CD4-positive, alpha-beta memory T cell (primary cell): ENCODE results near the gene COL27A1. TPM values are rescaled to one million over a fixed set of nuclear protein-coding genes. Genes with fewer than 3 reads are reported as not detected.

Experiments used
- CTCF ChIA-PET: fragments of 350-600 bp; sonication (Branson Sonifier 250); formaldehyde crosslinking; loops from one replicate; lab custom pipeline; 2021; ENCODE audit warnings: inconsistent platforms; ENCODE audit not compliant: partially characterized antibody; lab: Charles Lee
- POLR2A ChIA-PET: fragments of 350-600 bp; sonication (Branson Sonifier 250); formaldehyde crosslinking; loops from one replicate; lab custom pipeline; 2021; ENCODE audit not compliant: partially characterized antibody; lab: Charles Lee
- DNase-seq, 5 donors: peaks; one replicate each; pipeline versions ENCODE4 v3.0.0 to v3.0.0-alpha.2; 2020 to 2022; ENCODE audit warnings: mixed read lengths in 1 of 5
- H3K27ac ChIP-seq: one replicate; pipeline ENCODE4 v1.7.0; 2013; ENCODE audit warnings: low read depth, low read length
- H3K27me3 ChIP-seq: 2 replicates; pipeline ENCODE4 v1.7.0; 2013; ENCODE audit warnings: mild to moderate bottlenecking, low read length, moderate library complexity; ENCODE audit not compliant: insufficient read depth
- H3K36me3 ChIP-seq: 2 replicates; pipeline ENCODE4 v1.7.0; 2013; ENCODE audit warnings: mild to moderate bottlenecking, low read length, moderate library complexity; ENCODE audit not compliant: insufficient read depth
- H3K4me1 ChIP-seq: 2 replicates; pipeline ENCODE4 v1.7.0; 2013; ENCODE audit warnings: mild to moderate bottlenecking, low read length, moderate library complexity; ENCODE audit not compliant: insufficient read depth
- H3K4me3 ChIP-seq, 2 donors: one replicate each; pipeline ENCODE4 v1.7.0; 2013; ENCODE audit warnings: low read length in 2 of 2, mild to moderate bottlenecking in 1 of 2
- H3K9me3 ChIP-seq, 2 donors: one replicate each; pipeline ENCODE4 v1.7.0; 2013; ENCODE audit warnings: low read length in 2 of 2, control low read depth in 1 of 2; ENCODE audit not compliant: control insufficient read depth in 1 of 2
- H3K27ac Mint-ChIP-seq, 7 donors: one replicate each; pipeline ENCODE4 v1.8.0; 2020 to 2021; ENCODE audit warnings: mixed read lengths in 7 of 7, mild to moderate bottlenecking in 6 of 7, inconsistent platforms in 3 of 7, moderate library complexity in 3 of 7
- H3K27me3 Mint-ChIP-seq, 2 donors: one replicate each; pipeline ENCODE4 v1.8.0; 2020 to 2021; ENCODE audit warnings: mixed read lengths in 2 of 2
- H3K36me3 Mint-ChIP-seq, 2 donors: one replicate each; pipeline ENCODE4 v1.8.0; 2020 to 2021; ENCODE audit warnings: mixed read lengths in 2 of 2, inconsistent platforms in 1 of 2, mild to moderate bottlenecking in 1 of 2
- H3K4me1 Mint-ChIP-seq, 4 donors: one replicate each; pipeline ENCODE4 v1.8.0; 2020 to 2021; ENCODE audit warnings: mixed read lengths in 4 of 4, mild to moderate bottlenecking in 1 of 4
- H3K4me3 Mint-ChIP-seq, 8 donors: one replicate each; pipeline ENCODE4 v1.8.0; 2020 to 2021; ENCODE audit warnings: mixed read lengths in 8 of 8, mild to moderate bottlenecking in 7 of 8, moderate library complexity in 6 of 8, inconsistent platforms in 3 of 8
- H3K9me3 Mint-ChIP-seq, 8 donors: one replicate each; pipeline ENCODE4 v1.8.0; 2020 to 2021; ENCODE audit warnings: mixed read lengths in 8 of 8, mild to moderate bottlenecking in 5 of 8, inconsistent platforms in 3 of 8, moderate library complexity in 1 of 8
- intact Hi-C: fragments of 100-400 bp; cut with micrococcal nuclease; formaldehyde crosslinking; loops from one replicate; pipeline ENCODE4 v1.15.1; 2023
- polyA plus RNA-seq, 2 donors: library from polyadenylated mRNA; unstranded; fragments of 300-500 nt; fragmentation: Illumina TruSeq; gene quantifications; one replicate each; pipeline ENCODE4 v1.2.3, GENCODE V29; 2021
- total RNA-seq, 2 experiments: library from RNA; stranded (reverse); gene quantifications; one replicate each; pipeline ENCODE4 v1.2.3, GENCODE V29; 2021

Gene COL27A1
- total and polyA plus RNA-seq, 4 experiments from 2014 or later: 1.3 TPM; not detected in 2

- H3K9me3 Mint-ChIP-seq: peaks cover 0 to 2% (median 0%) of the 10 kb centered on the region in 8 donors
- H3K36me3 Mint-ChIP-seq: peaks cover 0 to 2% of the 10 kb centered on the region in 2 donors
- peak overlapping the region in 1 of 7 donors; percentile 63 for H3K27ac Mint-ChIP-seq
- POLR2A ChIA-PET: no interaction called here
- H3K36me3 ChIP-seq: no peaks in the 10 kb centered on the region
- H3K27me3 ChIP-seq: peaks cover 15% of the 10 kb centered on the region
- H3K4me3 Mint-ChIP-seq: peak overlapping the region in 7 of 8 donors; percentile 21 to 87 (median 64)
- H3K4me3 ChIP-seq: no peak overlapping the region
- CTCF ChIA-PET: interaction anchor here (1.0 to 1.6 kb wide), 2 partner anchors 13 to 133 kb away, joined by 3 to 5 read pairs; no protein-coding TSS in a partner anchor
- intact Hi-C loops: no loop called here
- H3K9me3 ChIP-seq: no peaks in the 10 kb centered on the region
- H3K4me1 Mint-ChIP-seq: peaks cover 15 to 27% (median 21%) of the 10 kb centered on the region in 4 donors
- no peak overlapping the region for H3K27ac ChIP-seq
- peaks cover 14 to 21% of the 10 kb centered on the region in 2 donors for H3K27me3 Mint-ChIP-seq
- no peak for DNase-seq
- H3K4me1 ChIP-seq: peaks cover 17% of the 10 kb centered on the region
Observed at GRCh38 chr9:114157516-114158176, 2.3 kb downstream of the COL27A1 start.

GRCh38 chr9:114158482-114159130 lies 3.3 kb downstream of the COL27A1 start:
- peaks cover 0 to 2% of the 10 kb centered on the region in 2 donors for H3K36me3 Mint-ChIP-seq
- ChIA-PET POLR2A (no interaction called here), CTCF (interaction anchor here (1.0 kb wide), 1 partner anchor 14 kb away, joined by 3 read pairs; no protein-coding TSS in a partner anchor)
- no peak for DNase-seq
- intact Hi-C loops: no loop called here
- peaks cover 12 to 18% of the 10 kb centered on the region in 2 donors for H3K27me3 Mint-ChIP-seq
- Histone ChIP-seq H3K27ac (no peak overlapping the region), H3K36me3 (no peaks in the 10 kb centered on the region), H3K9me3 (no peaks in the 10 kb centered on the region), H3K27me3 (peaks cover 10% of the 10 kb centered on the region), H3K4me1 (peaks cover 16% of the 10 kb centered on the region), H3K4me3 (no peak overlapping the region)
- no peak overlapping the region for H3K27ac Mint-ChIP-seq
- H3K4me3 Mint-ChIP-seq: peak overlapping the region in 1 of 8 donors; percentile 36
- H3K9me3 Mint-ChIP-seq: peaks cover 0 to 2% (median 0%) of the 10 kb centered on the region in 8 donors
- H3K4me1 Mint-ChIP-seq: peaks cover 15 to 26% (median 20%) of the 10 kb centered on the region in 4 donors

GRCh38 chr9:114159691-114160090 lies 4.4 kb downstream of the COL27A1 start:
- intact Hi-C loops: no loop called here
- Mint-ChIP-seq H3K27ac (peak overlapping the region in 1 of 7 donors; percentile 58), H3K27me3 (peaks cover 6 to 14% of the 10 kb centered on the region in 2 donors), H3K4me1 (peaks cover 11 to 20% (median 15%) of the 10 kb centered on the region in 4 donors), H3K4me3 (no peak overlapping the region), H3K36me3 (peaks cover 0 to 2% of the 10 kb centered on the region in 2 donors), H3K9me3 (peaks cover 0 to 2% (median 0%) of the 10 kb centered on the region in 8 donors)
- no peak for DNase-seq
- ChIA-PET CTCF (no interaction called here), POLR2A (no interaction called here)
- no peak overlapping the region for H3K4me3 ChIP-seq
- H3K27ac ChIP-seq: no peak overlapping the region
- no peaks in the 10 kb centered on the region for H3K36me3 ChIP-seq
- H3K4me1 ChIP-seq: peaks cover 7% of the 10 kb centered on the region
- no peaks in the 10 kb centered on the region for H3K9me3 ChIP-seq
- peaks cover 4% of the 10 kb centered on the region for H3K27me3 ChIP-seq

GRCh38 chr9:114161513-114161912 lies 6.2 kb downstream of the COL27A1 start:
- Histone ChIP-seq H3K27ac (no peak overlapping the region), H3K36me3 (no peaks in the 10 kb centered on the region), H3K4me1 (no peaks in the 10 kb centered on the region), H3K4me3 (no peak overlapping the region), H3K9me3 (no peaks in the 10 kb centered on the region), H3K27me3 (no peaks in the 10 kb centered on the region)
- DNase-seq: no peak
- H3K9me3 Mint-ChIP-seq: no peaks in the 10 kb centered on the region
- H3K4me3 Mint-ChIP-seq: no peak overlapping the region
- ChIA-PET CTCF (interaction anchor here (1.0 to 1.3 kb wide), 2 partner anchors 11 to 129 kb away, joined by 3 to 4 read pairs; no protein-coding TSS in a partner anchor), POLR2A (no interaction called here)
- H3K4me1 Mint-ChIP-seq: peaks cover 2 to 8% (median 6%) of the 10 kb centered on the region in 4 donors
- no peaks in the 10 kb centered on the region for H3K36me3 Mint-ChIP-seq
- H3K27ac Mint-ChIP-seq: no peak overlapping the region
- H3K27me3 Mint-ChIP-seq: peaks cover 4 to 8% of the 10 kb centered on the region in 2 donors
- intact Hi-C loops: no loop called here

GRCh38 chr9:114163517-114163951 lies 8.2 kb downstream of the COL27A1 start:
- H3K4me1 Mint-ChIP-seq: peaks cover 0 to 1% (median 0%) of the 10 kb centered on the region in 4 donors
- Histone ChIP-seq H3K4me1 (no peaks in the 10 kb centered on the region), H3K4me3 (no peak overlapping the region), H3K27ac (no peak overlapping the region), H3K27me3 (no peaks in the 10 kb centered on the region), H3K36me3 (no peaks in the 10 kb centered on the region), H3K9me3 (no peaks in the 10 kb centered on the region)
- no peak overlapping the region for H3K4me3 Mint-ChIP-seq
- no peaks in the 10 kb centered on the region for H3K9me3 Mint-ChIP-seq
- no peak for DNase-seq
- no peak overlapping the region for H3K27ac Mint-ChIP-seq
- intact Hi-C loops: no loop called here
- peaks cover 2 to 4% of the 10 kb centered on the region in 2 donors for H3K27me3 Mint-ChIP-seq
- ChIA-PET CTCF (no interaction called here), POLR2A (no interaction called here)
- H3K36me3 Mint-ChIP-seq: no peaks in the 10 kb centered on the region

- no peak overlapping the region for H3K27ac ChIP-seq
- no peaks in the 10 kb centered on the region for H3K36me3 Mint-ChIP-seq
- H3K9me3 ChIP-seq: no peaks in the 10 kb centered on the region
- no peak overlapping the region for H3K27ac Mint-ChIP-seq
- H3K4me3 ChIP-seq: no peak overlapping the region
- peaks cover 0 to 1% (median 0%) of the 10 kb centered on the region in 4 donors for H3K4me1 Mint-ChIP-seq
- H3K36me3 ChIP-seq: no peaks in the 10 kb centered on the region
- H3K4me3 Mint-ChIP-seq: no peak overlapping the region
- intact Hi-C loops: no loop called here
- CTCF ChIA-PET: no interaction called here
- no peaks in the 10 kb centered on the region for H3K27me3 ChIP-seq
- DNase-seq: no peak
- no peaks in the 10 kb centered on the region for H3K9me3 Mint-ChIP-seq
- POLR2A ChIA-PET: no interaction called here
- H3K27me3 Mint-ChIP-seq: peaks cover 2 to 3% of the 10 kb centered on the region in 2 donors
- H3K4me1 ChIP-seq: no peaks in the 10 kb centered on the region
Observed at GRCh38 chr9:114164191-114164794, 9.0 kb downstream of the COL27A1 start.
